Muscle layer of duodenum (tissue), 2 donors: Measurements from ENCODE around the gene NUDT3.

Experiments used
- H3K27ac ChIP-seq: one replicate; pipeline ENCODE4 v1.7.0; 2013; ENCODE audit warnings: mild to moderate bottlenecking, low read length
- H3K27me3 ChIP-seq: one replicate; pipeline ENCODE4 v1.7.0; 2013; ENCODE audit warnings: low read depth, mild to moderate bottlenecking, control low read depth, low read length
- H3K36me3 ChIP-seq, 2 donors: one replicate each; pipeline ENCODE4 v1.7.0; 2013; ENCODE audit warnings: low read length in 2 of 2, control low read depth in 1 of 2, mild to moderate bottlenecking in 1 of 2; ENCODE audit not compliant: insufficient read depth in 2 of 2, control insufficient read depth in 1 of 2
- H3K4me1 ChIP-seq, 2 donors: one replicate each; pipeline ENCODE4 v1.7.0; 2013; ENCODE audit warnings: low read length in 2 of 2, mild to moderate bottlenecking in 2 of 2, control low read depth in 1 of 2, moderate library complexity in 1 of 2; ENCODE audit not compliant: insufficient read depth in 2 of 2, control insufficient read depth in 1 of 2
- H3K4me3 ChIP-seq, 2 donors: one replicate each; pipeline ENCODE4 v1.7.0; 2013; ENCODE audit warnings: low read length in 2 of 2, low read depth in 1 of 2, mild to moderate bottlenecking in 1 of 2
- H3K9me3 ChIP-seq, 2 donors: one replicate each; pipeline ENCODE4 v1.7.0; 2013; ENCODE audit warnings: low read length in 2 of 2, control low read depth in 1 of 2, mild to moderate bottlenecking in 1 of 2; ENCODE audit not compliant: control insufficient read depth in 1 of 2
- donor health status: healthy.

Gene NUDT3

GRCh38 chr6:34391786-34392496, 528 bp downstream of the NUDT3 start:
- Histone ChIP-seq H3K9me3 (peaks cover 0 to 4% of the 10 kb centered on the region in 2 donors), H3K27ac (peak overlapping the region; percentile 71), H3K36me3 (peaks cover 0 to 4% of the 10 kb centered on the region in 2 donors), H3K4me3 (peak overlapping the region; percentile 76 to 97), H3K4me1 (peaks cover 0 to 9% of the 10 kb centered on the region in 2 donors), H3K27me3 (no peaks in the 10 kb centered on the region)

- Histone ChIP-seq H3K27ac (peak overlapping the region; percentile 71), H3K36me3 (peaks cover 0 to 4% of the 10 kb centered on the region in 2 donors), H3K27me3 (no peaks in the 10 kb centered on the region), H3K4me1 (peaks cover 0 to 11% of the 10 kb centered on the region in 2 donors), H3K9me3 (peaks cover 0 to 2% of the 10 kb centered on the region in 2 donors), H3K4me3 (peak overlapping the region; percentile 76 to 97)
Measured at GRCh38 chr6:34391473-34391785, 1.0 kb downstream of the NUDT3 start.

GRCh38 chr6:34390531-34391472, 1.7 kb downstream of the NUDT3 start:
- no peaks in the 10 kb centered on the region for H3K9me3 ChIP-seq
- H3K27me3 ChIP-seq = no peaks in the 10 kb centered on the region
- H3K27ac ChIP-seq = peak overlapping the region; percentile 71
- peaks cover 0 to 16% of the 10 kb centered on the region in 2 donors for H3K4me1 ChIP-seq
- peaks cover 0 to 4% of the 10 kb centered on the region in 2 donors for H3K36me3 ChIP-seq
- peak overlapping the region; percentile 76 to 97 for H3K4me3 ChIP-seq

- no peak overlapping the region for H3K4me3 ChIP-seq
- no peaks in the 10 kb centered on the region for H3K27me3 ChIP-seq
- H3K27ac ChIP-seq = no peak overlapping the region
- H3K4me1 ChIP-seq = peaks cover 0 to 26% of the 10 kb centered on the region in 2 donors
- H3K9me3 ChIP-seq = no peaks in the 10 kb centered on the region
- peaks cover 0 to 4% of the 10 kb centered on the region in 2 donors for H3K36me3 ChIP-seq
Measured at GRCh38 chr6:34389034-34389433, 3.4 kb downstream of the NUDT3 start.

- H3K36me3 ChIP-seq = peaks cover 0 to 4% of the 10 kb centered on the region in 2 donors
- no peaks in the 10 kb centered on the region for H3K27me3 ChIP-seq
- no peak overlapping the region for H3K4me3 ChIP-seq
- H3K27ac ChIP-seq = no peak overlapping the region
- H3K9me3 ChIP-seq = no peaks in the 10 kb centered on the region
- peaks cover 0 to 31% of the 10 kb centered on the region in 2 donors for H3K4me1 ChIP-seq
Measured at GRCh38 chr6:34388421-34388820, 4.0 kb downstream of the NUDT3 start.

GRCh38 chr6:34386316-34387137, 5.9 kb downstream of the NUDT3 start:
- no peaks in the 10 kb centered on the region for H3K36me3 ChIP-seq
- H3K4me1 ChIP-seq = peaks cover 0 to 35% of the 10 kb centered on the region in 2 donors

GRCh38 chr6:34385793-34386195, 6.7 kb downstream of the NUDT3 start:
- no peak overlapping the region for H3K27ac ChIP-seq
- H3K4me3 ChIP-seq = no peak overlapping the region
- H3K9me3 ChIP-seq = no peaks in the 10 kb centered on the region
- no peaks in the 10 kb centered on the region for H3K36me3 ChIP-seq
- peaks cover 0 to 35% of the 10 kb centered on the region in 2 donors for H3K4me1 ChIP-seq
- H3K27me3 ChIP-seq = no peaks in the 10 kb centered on the region

More at GRCh38 chr6:34386316-34387137, 5.9 kb downstream of the NUDT3 start:
- Histone ChIP-seq H3K9me3 (no peaks in the 10 kb centered on the region), H3K27ac (no peak overlapping the region), H3K27me3 (no peaks in the 10 kb centered on the region), H3K4me3 (no peak overlapping the region)

GRCh38 chr6:34384321-34385153, 7.9 kb downstream of the NUDT3 start:
- H3K4me3 ChIP-seq = no peak overlapping the region
- peaks cover 0 to 35% of the 10 kb centered on the region in 2 donors for H3K4me1 ChIP-seq
- peak overlapping the region; percentile 41 for H3K27ac ChIP-seq

GRCh38 chr6:34383656-34384320, 8.7 kb downstream of the NUDT3 start:
- peak overlapping the region; percentile 41 for H3K27ac ChIP-seq
- H3K4me3 ChIP-seq = no peak overlapping the region
- H3K36me3 ChIP-seq = no peaks in the 10 kb centered on the region
- H3K9me3 ChIP-seq = no peaks in the 10 kb centered on the region
- peaks cover 0 to 35% of the 10 kb centered on the region in 2 donors for H3K4me1 ChIP-seq
- no peaks in the 10 kb centered on the region for H3K27me3 ChIP-seq

More at GRCh38 chr6:34384321-34385153, 7.9 kb downstream of the NUDT3 start:
- no peaks in the 10 kb centered on the region for H3K9me3 ChIP-seq
- H3K27me3 ChIP-seq = no peaks in the 10 kb centered on the region
- no peaks in the 10 kb centered on the region for H3K36me3 ChIP-seq

- Histone ChIP-seq H3K9me3 (no peaks in the 10 kb centered on the region), H3K27ac (peak overlapping the region; percentile 41), H3K36me3 (no peaks in the 10 kb centered on the region), H3K4me1 (peaks cover 0 to 35% of the 10 kb centered on the region in 2 donors), H3K4me3 (no peak overlapping the region), H3K27me3 (no peaks in the 10 kb centered on the region)
Measured at GRCh38 chr6:34383161-34383631, 9.3 kb downstream of the NUDT3 start.
